NCI-H748 (cell line): ENCODE measurements around the gene C1orf198.

Experiments used
- DNase-seq: peaks from one replicate; lab custom pipeline; 2025; ENCODE audit not compliant: unreplicated experiment; lab: John Stamatoyannopoulos, UW

Gene C1orf198

DNA sequence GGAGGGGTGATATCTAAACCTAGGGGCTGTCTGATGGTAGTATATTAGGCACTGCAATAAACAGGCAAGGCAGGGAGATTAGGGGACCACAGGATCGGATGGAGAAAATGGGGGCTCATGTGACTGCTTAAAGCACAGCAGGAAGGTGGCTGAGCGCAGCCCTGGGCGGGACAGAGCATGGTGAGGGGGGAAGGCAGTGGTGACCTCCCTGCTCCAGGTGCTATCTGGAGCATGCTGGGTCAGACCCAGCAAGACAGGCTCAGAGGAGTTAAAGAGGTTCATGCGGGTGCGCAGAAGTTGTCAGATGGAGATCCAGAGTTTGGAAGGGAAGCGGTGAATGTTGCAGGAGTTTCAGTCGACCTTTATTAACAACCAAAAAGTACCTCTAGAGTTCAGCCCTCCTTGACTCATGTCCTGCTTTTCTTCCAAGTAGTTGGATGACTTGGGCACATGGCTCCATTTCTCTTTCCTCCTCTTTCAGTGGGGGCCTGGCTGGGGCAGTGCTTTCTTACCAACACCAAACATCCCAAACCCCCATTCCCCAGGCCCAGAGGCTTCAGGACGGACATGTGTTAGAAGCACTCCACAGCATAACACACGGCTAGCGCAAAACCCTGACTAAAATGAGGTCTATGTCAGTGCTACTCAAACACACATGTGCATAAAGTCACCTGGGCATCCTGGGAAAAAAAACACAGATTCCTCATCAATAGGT, 79.6 kb downstream of the C1orf198 start:
- DNase-seq = no peak

- no peak for DNase-seq
These were observed 80.8 kb downstream of the C1orf198 start for GRCh38 chr1:230787471-230787870.
